Large intestine (tissue), 3 donors: ENCODE results near the gene FLNA. TPM values are rescaled to one million over a fixed set of nuclear protein-coding genes. Genes with fewer than 3 reads are reported as not detected.

Source experiments
- DNase-seq, 2 donors: peaks; one replicate each; pipeline versions ENCODE4 v3.0.0 to v3.0.0-alpha.2; 2013
- H3K27ac ChIP-seq: one replicate; pipeline ENCODE4 v1.5.1; 2013; ENCODE audit warnings: low read length
- H3K27me3 ChIP-seq: 2 replicates; pipeline ENCODE4 v1.6.1; 2013; ENCODE audit warnings: low read length; ENCODE audit not compliant: control insufficient read depth, insufficient read depth
- H3K36me3 ChIP-seq: 2 replicates; pipeline ENCODE4 v1.6.1; 2013; ENCODE audit warnings: low read length; ENCODE audit not compliant: control insufficient read depth, insufficient read depth
- H3K4me1 ChIP-seq: one replicate; pipeline ENCODE4 v1.6.1; 2013; ENCODE audit warnings: low read length; ENCODE audit not compliant: control insufficient read depth, insufficient read depth
- H3K4me3 ChIP-seq: one replicate; pipeline ENCODE4 v1.5.1; 2013; ENCODE audit warnings: low read length
- H3K9me3 ChIP-seq: one replicate; pipeline ENCODE4 v1.6.1; 2013; ENCODE audit warnings: mild to moderate bottlenecking, low read depth, low read length, moderate library complexity; ENCODE audit not compliant: control insufficient read depth
- WGBS: methylation state at CpG from one replicate; pipeline ENCODE4 v1.1.5; 2013; ENCODE audit warnings: low lambda C conversion rate; ENCODE audit not compliant: insufficient coverage; 5-methylcytosine and 5-hydroxymethylcytosine counted together
- polyA plus RNA-seq: library from polyadenylated mRNA; unstranded; fragments of 120-200 nt; gene quantifications from one replicate; pipeline ENCODE4 v1.2.1, GENCODE V29; 2013

The FLNA gene
- polyA plus RNA-seq, 1 donor: 468 TPM

DNA sequence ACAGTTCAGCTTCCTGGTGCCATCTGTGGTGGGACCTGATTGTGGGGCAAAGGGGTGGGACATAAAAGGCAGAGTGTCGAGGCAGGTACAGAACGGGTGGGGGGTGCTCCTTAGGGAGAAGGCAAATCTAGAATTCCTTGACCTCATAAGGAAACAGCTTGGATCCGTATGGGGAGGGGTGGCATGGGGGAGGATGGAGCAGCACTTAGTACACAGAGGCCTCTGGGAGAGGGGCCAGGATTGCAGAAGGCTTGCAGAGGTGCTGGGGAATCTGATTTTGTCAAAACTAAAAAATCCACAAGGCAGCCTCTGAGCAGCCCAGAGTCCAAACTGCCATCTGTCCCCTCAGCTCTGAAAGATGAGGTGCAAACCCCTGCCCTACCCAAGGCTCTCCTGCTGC is 2.3 kb upstream of the FLNA start:
- peak overlapping the region; percentile 89 for H3K27ac ChIP-seq
- peaks cover 3% of the 10 kb centered on the region for H3K36me3 ChIP-seq
- peaks cover 3% of the 10 kb centered on the region for H3K9me3 ChIP-seq
- no peak for DNase-seq
- WGBS: no CpG with 5 or more reads among the region's 3 CpGs
- peaks cover 13% of the 10 kb centered on the region for H3K27me3 ChIP-seq
- peaks cover 15% of the 10 kb centered on the region for H3K4me1 ChIP-seq
- no peak overlapping the region for H3K4me3 ChIP-seq

GRCh38 chrX:154375156-154375504 is 696 bp upstream of the FLNA start:
- H3K27ac ChIP-seq: peak overlapping the region; percentile 48
- H3K4me3 ChIP-seq: no peak overlapping the region
- H3K27me3 ChIP-seq: peaks cover 20% of the 10 kb centered on the region
- peaks cover 10% of the 10 kb centered on the region for H3K4me1 ChIP-seq
- H3K9me3 ChIP-seq: peaks cover 4% of the 10 kb centered on the region
- no CpG with 5 or more reads among the region's 10 CpGs for WGBS
- no peak for DNase-seq
- peaks cover under 1% of the 10 kb centered on the region for H3K36me3 ChIP-seq

GRCh38 chrX:154373340-154374306 is 811 bp downstream of the FLNA start:
- no CpG with 5 or more reads among the region's 23 CpGs for WGBS
- no peaks in the 10 kb centered on the region for H3K36me3 ChIP-seq
- H3K9me3 ChIP-seq: peaks cover 4% of the 10 kb centered on the region
- DNase-seq: peak; percentile 61 to 76
- peaks cover 21% of the 10 kb centered on the region for H3K4me1 ChIP-seq
- peak overlapping the region; percentile 67 for H3K27ac ChIP-seq
- peaks cover 26% of the 10 kb centered on the region for H3K27me3 ChIP-seq
- peak overlapping the region; percentile 43 for H3K4me3 ChIP-seq

DNA sequence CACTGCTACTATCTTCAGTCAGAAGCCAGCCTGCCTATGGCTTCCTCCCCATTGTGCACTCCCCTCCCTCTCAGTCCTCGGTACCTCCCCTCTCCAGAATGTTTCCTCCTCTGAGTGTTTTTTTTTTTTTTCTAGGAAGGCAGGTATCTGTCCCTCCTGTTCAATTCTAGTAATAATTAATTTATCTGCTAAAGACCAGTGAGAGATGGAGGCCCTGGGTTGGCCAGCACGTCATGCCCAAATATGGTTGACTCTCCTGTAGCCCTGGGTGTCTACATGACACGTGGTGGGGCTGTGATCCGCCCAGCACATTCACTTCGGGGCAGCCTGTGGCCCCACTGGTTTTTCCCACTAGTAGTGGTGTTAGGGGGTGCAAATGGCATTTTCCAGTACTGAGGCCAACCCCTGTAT is 1.8 kb downstream of the FLNA start:
- Histone ChIP-seq H3K9me3 (peaks cover 4% of the 10 kb centered on the region), H3K27ac (peak overlapping the region; percentile 67), H3K4me1 (peaks cover 20% of the 10 kb centered on the region), H3K27me3 (peaks cover 26% of the 10 kb centered on the region), H3K4me3 (peak overlapping the region; percentile 43), H3K36me3 (peaks cover 2% of the 10 kb centered on the region)
- 60% methylated on average over 1 of the region's 5 CpGs for WGBS
- DNase-seq: no peak

- no CpG with 5 or more reads among the region's 43 CpGs for WGBS
- Histone ChIP-seq H3K27me3 (peaks cover 26% of the 10 kb centered on the region), H3K4me1 (peaks cover 20% of the 10 kb centered on the region), H3K4me3 (peak overlapping the region; percentile 43), H3K27ac (peak overlapping the region; percentile 45), H3K9me3 (peaks cover 4% of the 10 kb centered on the region), H3K36me3 (peaks cover 7% of the 10 kb centered on the region)
- DNase-seq: no peak
These were observed 2.6 kb downstream of the FLNA start for GRCh38 chrX:154371789-154372300.

GRCh38 chrX:154371017-154371788 is 3.2 kb downstream of the FLNA start:
- WGBS: no CpG with 5 or more reads among the region's 77 CpGs
- DNase-seq: peak; percentile 75 to 83
- Histone ChIP-seq H3K27ac (peak overlapping the region; percentile 45), H3K4me1 (peaks cover 20% of the 10 kb centered on the region), H3K27me3 (peaks cover 26% of the 10 kb centered on the region), H3K4me3 (peak overlapping the region; percentile 63), H3K9me3 (peaks cover 4% of the 10 kb centered on the region), H3K36me3 (peaks cover 7% of the 10 kb centered on the region)

DNA sequence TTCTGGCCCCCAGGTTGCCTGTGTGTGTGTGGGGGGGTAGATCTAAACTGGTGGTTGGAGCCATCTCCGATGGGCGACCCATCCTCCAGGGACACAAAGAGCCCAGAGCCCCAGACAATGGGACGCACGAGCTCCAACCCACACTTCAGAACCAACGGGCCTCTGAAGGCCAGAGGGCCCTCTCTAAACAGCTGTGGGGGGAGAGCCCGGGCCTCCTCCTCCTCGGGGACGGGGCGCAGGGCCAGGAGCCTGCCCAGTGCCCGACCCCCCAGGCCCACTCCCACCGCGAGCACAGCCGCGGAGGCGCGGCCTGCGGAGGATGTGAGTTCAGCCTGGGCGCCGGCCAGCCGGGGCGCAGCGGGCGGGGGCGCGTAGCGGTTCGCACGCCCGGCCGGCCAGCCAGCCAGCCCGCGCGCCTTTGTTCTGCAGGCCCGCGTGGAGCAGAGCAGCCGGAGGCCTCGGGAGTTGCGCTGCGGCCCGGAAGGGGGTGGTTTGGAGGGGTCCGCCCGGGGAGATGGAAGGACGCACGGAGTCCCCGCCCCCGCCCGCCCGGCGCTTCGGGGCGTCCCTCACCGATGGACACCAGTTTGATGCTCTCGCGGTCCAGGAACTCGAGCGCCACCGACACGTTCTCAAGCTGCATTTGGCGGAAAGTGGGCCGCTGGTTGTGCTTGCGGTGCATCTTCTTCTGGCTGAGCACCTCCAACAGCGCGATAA is 4.0 kb downstream of the FLNA start:
- peak overlapping the region; percentile 63 for H3K4me3 ChIP-seq
- WGBS: no CpG with 5 or more reads among the region's 63 CpGs
- peaks cover 26% of the 10 kb centered on the region for H3K27me3 ChIP-seq
- H3K36me3 ChIP-seq: peaks cover 10% of the 10 kb centered on the region
- peaks cover 4% of the 10 kb centered on the region for H3K9me3 ChIP-seq
- H3K27ac ChIP-seq: peak overlapping the region; percentile 78
- no peak for DNase-seq
- peaks cover 20% of the 10 kb centered on the region for H3K4me1 ChIP-seq

- Histone ChIP-seq H3K27me3 (peaks cover 24% of the 10 kb centered on the region), H3K27ac (peak overlapping the region; percentile 78), H3K36me3 (peaks cover 14% of the 10 kb centered on the region), H3K4me3 (peak overlapping the region; percentile 58), H3K4me1 (peaks cover 20% of the 10 kb centered on the region), H3K9me3 (peaks cover 7% of the 10 kb centered on the region)
- no CpG with 5 or more reads among the region's 13 CpGs for WGBS
- DNase-seq: peak; percentile 63 to 68
These were observed 4.8 kb downstream of the FLNA start for GRCh38 chrX:154369449-154370299.

DNA sequence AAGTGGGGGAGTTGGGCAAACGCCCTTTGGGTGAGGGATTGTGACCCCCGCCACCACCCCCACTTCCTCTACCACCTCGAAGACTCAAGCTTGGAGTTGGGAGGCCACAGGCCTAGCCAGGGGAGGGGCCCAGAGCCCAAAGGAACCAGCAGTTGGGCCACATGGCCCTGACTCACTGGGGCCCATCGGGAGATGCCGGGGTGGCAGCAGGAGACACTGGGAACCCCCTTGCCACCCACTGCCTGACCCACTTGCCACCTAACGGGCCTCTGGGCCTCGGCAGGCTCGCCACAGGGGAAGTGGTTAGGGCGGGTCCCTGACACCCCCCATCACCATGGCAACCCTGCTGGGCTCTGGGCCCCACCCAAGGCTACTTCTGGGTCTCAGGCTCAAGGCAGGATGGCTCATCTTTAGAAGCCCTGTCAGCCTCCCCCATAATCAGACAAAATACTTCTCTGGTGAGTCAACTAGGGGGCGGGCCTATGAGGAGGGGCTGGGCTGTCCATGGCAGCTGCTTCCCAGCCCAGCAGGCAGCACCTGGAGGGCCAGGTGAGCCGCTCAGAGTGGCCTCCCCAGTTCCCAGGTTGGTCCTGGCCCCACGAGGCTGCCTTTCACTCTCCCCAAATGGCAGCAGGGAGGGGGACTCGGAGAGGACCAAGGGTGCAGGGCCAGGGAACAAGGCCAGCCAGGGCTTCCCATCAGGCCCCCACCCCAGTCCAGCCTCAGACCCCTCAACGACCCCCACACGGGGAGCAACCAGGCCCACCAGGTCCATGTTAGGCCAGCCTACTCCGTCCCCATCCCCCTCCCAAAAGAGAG is 5.6 kb downstream of the FLNA start:
- H3K4me1 ChIP-seq: peaks cover 17% of the 10 kb centered on the region
- H3K27ac ChIP-seq: peak overlapping the region; percentile 75
- WGBS: no CpG with 5 or more reads among the region's 16 CpGs
- peaks cover 16% of the 10 kb centered on the region for H3K36me3 ChIP-seq
- peak overlapping the region; percentile 49 for H3K4me3 ChIP-seq
- H3K9me3 ChIP-seq: peaks cover 7% of the 10 kb centered on the region
- H3K27me3 ChIP-seq: peaks cover 21% of the 10 kb centered on the region
- peak; percentile 43 to 59 for DNase-seq
